ENCODE results near the gene ATN1.
"Not testable (repeated sequence)": the region's sequence is repeated elsewhere in the genome, so short reads cannot be mapped to it uniquely, and the experiment has no call there.

ATN1 gene

GRCh38 chr12:6927379-6928021 lies at the start of gene ATN1:
TSS of gene ATN1 (plus strand) at chr12:6927959. CDS start at chr12:6934002, 6,043 bp downstream.
- DNase-seq = no peak

GRCh38 chr12:6879824-6880223 lies 47.9 kb upstream of the ATN1 start:
- not testable (repeated sequence) for DNase-seq

GRCh38 chr12:6883252-6883651 lies 44.5 kb upstream of the ATN1 start:
- no peak for DNase-seq

- DNase-seq = no peak
These were observed 44.1 kb upstream of the ATN1 start for GRCh38 chr12:6883683-6884082.

GRCh38 chr12:6884539-6884938 lies 43.2 kb upstream of the ATN1 start:
- DNase-seq = no peak

GRCh38 chr12:6886206-6886999 lies 41.4 kb upstream of the ATN1 start:
- not testable (repeated sequence) for DNase-seq

GRCh38 chr12:6887460-6887859 lies 40.3 kb upstream of the ATN1 start:
- no peak for DNase-seq

- no peak for DNase-seq
These were observed 39.4 kb upstream of the ATN1 start for GRCh38 chr12:6888360-6888759.

- not testable (repeated sequence) for DNase-seq
These were observed 39.0 kb upstream of the ATN1 start for GRCh38 chr12:6888794-6889193.

GRCh38 chr12:6889775-6890573 lies 37.8 kb upstream of the ATN1 start:
- not testable (repeated sequence) for DNase-seq

GRCh38 chr12:6890789-6891645 lies 36.7 kb upstream of the ATN1 start:
- peak; percentile 96 for DNase-seq

- no peak for DNase-seq
These were observed 36.1 kb upstream of the ATN1 start for GRCh38 chr12:6891646-6892001.

- DNase-seq = not testable (repeated sequence)
These were observed 35.1 kb upstream of the ATN1 start for GRCh38 chr12:6892683-6893082.

GRCh38 chr12:6894321-6894720 lies 33.4 kb upstream of the ATN1 start:
- DNase-seq = no peak

- no peak for DNase-seq
These were observed 30.8 kb upstream of the ATN1 start for GRCh38 chr12:6896846-6897435.

- DNase-seq = no peak
These were observed 28.3 kb upstream of the ATN1 start for GRCh38 chr12:6899427-6899826.

- DNase-seq = peak; percentile 37
These were observed 27.8 kb upstream of the ATN1 start for GRCh38 chr12:6899837-6900519.

GRCh38 chr12:6902448-6902847 lies 25.3 kb upstream of the ATN1 start:
- DNase-seq = no peak

GRCh38 chr12:6903722-6904121 lies 24.0 kb upstream of the ATN1 start:
- no peak for DNase-seq

GRCh38 chr12:6904280-6905276 lies 23.2 kb upstream of the ATN1 start, which contains the start of gene LRRC23:
TSS of gene LRRC23 (plus strand) at chr12:6904822. CDS start at chr12:6905634, 812 bp downstream.
- peak; percentile 99 for DNase-seq
